GM21786 (cell line): ENCODE data around the gene WFS1.

ENCODE experiments used
- ATAC-seq: cut with Tn5 transposase; IDR thresholded peaks from one replicate; pipeline ENCODE4 v1.9.1; 2021; ENCODE audit not compliant: unreplicated experiment

Gene WFS1

GRCh38 chr4:6338175-6338950, 68.7 kb downstream of the WFS1 start:
- ATAC-seq = no peak

GRCh38 chr4:6338951-6339817, 69.5 kb downstream of the WFS1 start:
- ATAC-seq = no peak

GRCh38 chr4:6339818-6340445, 70.3 kb downstream of the WFS1 start:
- no peak for ATAC-seq

GRCh38 chr4:6340446-6341015, 70.9 kb downstream of the WFS1 start:
- ATAC-seq = no peak

GRCh38 chr4:6341696-6342095, 72.0 kb downstream of the WFS1 start:
- no peak for ATAC-seq

GRCh38 chr4:6342530-6343293, 73.1 kb downstream of the WFS1 start:
- no peak for ATAC-seq

GRCh38 chr4:6343939-6344408, 74.3 kb downstream of the WFS1 start:
- no peak for ATAC-seq

GRCh38 chr4:6345096-6345830, 75.6 kb downstream of the WFS1 start:
- no peak for ATAC-seq

- no peak for ATAC-seq
Measured at GRCh38 chr4:6345866-6346265, 76.2 kb downstream of the WFS1 start.

- ATAC-seq = no peak
Measured at GRCh38 chr4:6346373-6347110, 76.9 kb downstream of the WFS1 start.

GRCh38 chr4:6347511-6348045, 77.9 kb downstream of the WFS1 start:
- no peak for ATAC-seq

- no peak for ATAC-seq
Measured at GRCh38 chr4:6348408-6348807, 78.8 kb downstream of the WFS1 start.

GRCh38 chr4:6349896-6350603, 80.4 kb downstream of the WFS1 start:
- no peak for ATAC-seq

- ATAC-seq = no peak
Measured at GRCh38 chr4:6350646-6351045, 81.0 kb downstream of the WFS1 start.

GRCh38 chr4:6351246-6352000, 81.8 kb downstream of the WFS1 start:
- no peak for ATAC-seq

GRCh38 chr4:6352031-6352692, 82.5 kb downstream of the WFS1 start:
- ATAC-seq = no peak
